IMR-90 (cell line): ENCODE data around the gene TCF7L2. TPM values are rescaled to one million over a fixed set of nuclear protein-coding genes. Genes with fewer than 3 reads are reported as not detected.

Experiments used
- ATAC-seq: fragments of 200-7000 bp; cut with Tn5 transposase; 2 replicates; pipeline ENCODE4 v1.9.1; 2020; ENCODE audit warnings: low read depth, mild to moderate bottlenecking, moderate library complexity
- BruUV-seq: library from RNA; stranded (reverse); fragments of 400-500 nt; replicated peaks from 2 replicates; lab custom pipeline; 2021; lab: Mats Ljungman, UMichigan
- CTCF ChIA-PET: fragments of 300-600 bp; formaldehyde crosslinking; extraction: SDS; loops from one replicate; lab custom pipeline; 2021; ENCODE audit warnings: antibody characterized with exemption; lab: Yijun Ruan, JAX
- POLR2A ChIA-PET: fragments of 300-600 bp; sonication (Branson Sonifier 250); formaldehyde crosslinking; loops from one replicate; lab custom pipeline; 2022; ENCODE audit warnings: antibody characterized with exemption; ENCODE audit not compliant: unreplicated experiment; lab: Charles Lee
- DNase-seq: peaks from one replicate; pipeline ENCODE4 v3.0.0; 2013
- H2AFZ ChIP-seq: replicated peaks from 2 replicates; pipeline ENCODE3; 2013; ENCODE audit warnings: low read length, mild to moderate bottlenecking; ENCODE audit not compliant: poor library complexity
- H2AK5ac ChIP-seq: 2 replicates; pipeline ENCODE4 v1.6.1; 2013; ENCODE audit warnings: low read depth, low read length, inconsistent platforms
- H2AK9ac ChIP-seq: replicated peaks from 2 replicates; pipeline ENCODE3; 2013; ENCODE audit warnings: mild to moderate bottlenecking, low read depth, low read length, moderate library complexity; ENCODE audit not compliant: poor library complexity
- H2BK120ac ChIP-seq: 2 replicates; pipeline ENCODE4 v1.6.1; 2013; ENCODE audit warnings: low read depth, low read length, inconsistent platforms
- H2BK15ac ChIP-seq: 3 replicates; pipeline ENCODE4 v1.6.1; 2013; ENCODE audit warnings: low read depth, low read length, inconsistent platforms
- H2BK20ac ChIP-seq: 2 replicates; pipeline ENCODE4 v1.6.1; 2013; ENCODE audit warnings: low read depth, mild to moderate bottlenecking, inconsistent platforms, low read length, moderate library complexity
- H2BK5ac ChIP-seq: 2 replicates; pipeline ENCODE4 v1.6.1; 2013; ENCODE audit warnings: mild to moderate bottlenecking, low read depth, low read length, inconsistent platforms; ENCODE audit not compliant: poor library complexity, severe bottlenecking
- H3K14ac ChIP-seq: replicated peaks from 2 replicates; pipeline ENCODE4 v1.6.1; 2013; ENCODE audit warnings: low read depth, low read length, inconsistent platforms
- H3K18ac ChIP-seq: 2 replicates; pipeline ENCODE4 v1.6.1; 2013; ENCODE audit warnings: low read depth, low read length, control low read depth
- H3K23ac ChIP-seq: 2 replicates; pipeline ENCODE4 v1.6.1; 2013; ENCODE audit warnings: low read depth, low read length, inconsistent platforms
- H3K27ac ChIP-seq: 2 replicates; pipeline ENCODE4 v1.5.1; 2013; ENCODE audit warnings: mild to moderate bottlenecking, control low read depth, low read length; ENCODE audit not compliant: insufficient read depth
- H3K27me3 ChIP-seq: 2 replicates; pipeline ENCODE4 v1.6.1; 2013; ENCODE audit warnings: low read length; ENCODE audit not compliant: control insufficient read depth, insufficient read depth
- H3K36me3 ChIP-seq: 2 replicates; pipeline ENCODE4 v1.6.1; 2013; ENCODE audit warnings: low read length, mixed read lengths; ENCODE audit not compliant: control insufficient read depth, insufficient read depth
- H3K4ac ChIP-seq: 2 replicates; pipeline ENCODE4 v1.6.1; 2013; ENCODE audit warnings: low read depth, low read length, inconsistent platforms
- H3K4me1 ChIP-seq: 2 replicates; pipeline ENCODE4 v1.6.1; 2013; ENCODE audit warnings: low read length, mixed read lengths; ENCODE audit not compliant: control insufficient read depth, insufficient read depth
- H3K4me2 ChIP-seq: 2 replicates; pipeline ENCODE4 v1.6.1; 2013; ENCODE audit warnings: low read depth, mild to moderate bottlenecking, control low read depth, low read length, moderate library complexity
- H3K4me3 ChIP-seq: 2 replicates; pipeline ENCODE4 v1.5.1; 2013; ENCODE audit warnings: low read depth, mild to moderate bottlenecking, control low read depth, low read length, moderate library complexity; ENCODE audit not compliant: insufficient read depth
- H3K56ac ChIP-seq: 2 replicates; pipeline ENCODE4 v1.6.1; 2013; ENCODE audit warnings: low read length, inconsistent platforms; ENCODE audit not compliant: insufficient read depth; ENCODE audit errors: extremely low read depth
- H3K79me1 ChIP-seq, 2 experiments: 2 replicates each; pipeline ENCODE4 v1.6.1; 2013; ENCODE audit warnings: low read length in 2 of 2, inconsistent platforms in 1 of 2, low read depth in 1 of 2
- H3K9ac ChIP-seq: 2 replicates; pipeline ENCODE4 v1.6.1; 2013; ENCODE audit warnings: low read depth, low read length, control low read depth
- H3K9me1 ChIP-seq: 2 replicates; pipeline ENCODE4 v1.6.1; 2013; ENCODE audit warnings: low read length, inconsistent platforms; ENCODE audit not compliant: insufficient read depth
- H3K9me3 ChIP-seq: 2 replicates; pipeline ENCODE4 v1.6.1; 2013; ENCODE audit warnings: low read length; ENCODE audit not compliant: control insufficient read depth, insufficient read depth
- H4K20me1 ChIP-seq: 2 replicates; pipeline ENCODE4 v1.6.1; 2013; ENCODE audit warnings: low read length, inconsistent platforms; ENCODE audit not compliant: insufficient read depth
- H4K5ac ChIP-seq: 2 replicates; pipeline ENCODE4 v1.6.1; 2013; ENCODE audit warnings: mild to moderate bottlenecking, low read depth, low read length, control low read depth
- H4K8ac ChIP-seq, 2 experiments: 2 replicates each; pipeline ENCODE4 v1.6.1; 2013; ENCODE audit warnings: low read depth in 2 of 2, low read length in 2 of 2, control low read depth in 1 of 2, inconsistent platforms in 1 of 2
- H4K91ac ChIP-seq: 2 replicates; pipeline ENCODE4 v1.6.1; 2013; ENCODE audit warnings: low read depth, low read length, inconsistent platforms; ENCODE audit not compliant: insufficient read depth
- BHLHE40 ChIP-seq: fragments of 150-350 bp; IDR thresholded peaks from 2 replicates; pipeline ENCODE4 v1.6.1; 2016; ENCODE audit warnings: mild to moderate bottlenecking, low read depth, low read length
- CTCF ChIP-seq: conservative IDR thresholded peaks from 2 replicates; pipeline ENCODE4 v1.5.1; 2012; ENCODE audit warnings: mild to moderate bottlenecking, low read depth, low read length, improper control_type of control experiment
- FOS ChIP-seq: fragments of 150-350 bp; IDR thresholded peaks from 2 replicates; pipeline ENCODE4 v1.6.1; 2016; ENCODE audit warnings: low read depth, low read length
- MAZ ChIP-seq: IDR thresholded peaks from 2 replicates; pipeline ENCODE4 v1.6.1; 2012; ENCODE audit warnings: low read depth, mild to moderate bottlenecking, low read length, improper control_type of control experiment, moderate library complexity, borderline replicate concordance
- POLR2A ChIP-seq: IDR thresholded peaks from 2 replicates; pipeline ENCODE4 v1.6.1; 2012; ENCODE audit warnings: mild to moderate bottlenecking, low read depth, low read length
- SMC3 ChIP-seq: fragments of 150-350 bp; IDR thresholded peaks from 2 replicates; pipeline ENCODE4 v1.6.1; 2016; ENCODE audit warnings: low read depth, mild to moderate bottlenecking, antibody characterized with exemption, low read length, moderate library complexity
- USF2 ChIP-seq: fragments of 150-350 bp; IDR thresholded peaks from 2 replicates; pipeline ENCODE4 v1.6.1; 2017; ENCODE audit warnings: mild to moderate bottlenecking, antibody characterized with exemption, low read length, low read depth
- WGBS, 2 experiments: methylation state at CpG; one replicate each; pipeline versions ENCODE4 v1.1.5 to v1.1.7; 2013; ENCODE audit warnings: missing lambda C conversion rate in 2 of 2; ENCODE audit not compliant: insufficient read length in 1 of 2; ENCODE audit errors: extremely low coverage in 2 of 2; 5-methylcytosine and 5-hydroxymethylcytosine counted together
- dilution Hi-C: fragments of 300-500 bp; cut with HindIII; formaldehyde crosslinking; loops from one replicate; pipeline ENCODE4 v1.14.3; 2018; ENCODE audit warnings: low sequenced_read_pairs; ENCODE audit not compliant: unreplicated experiment
- in situ Hi-C: fragments of 300-500 bp; cut with MboI; formaldehyde crosslinking; loops from 3 replicates; pipeline ENCODE4 v1.14.3; 2019; ENCODE audit warnings: low sequenced_read_pairs, inconsistent platforms, mixed read lengths
- intact Hi-C: fragments of 100-400 bp; cut with micrococcal nuclease; formaldehyde crosslinking; loops from 2 replicates; pipeline ENCODE4 v1.10.0; 2022
- polyA plus RNA-seq, 3 experiments: library from polyadenylated mRNA; depleted of rRNA; stranded (reverse); fragments of >200 nt; gene quantifications; 2 replicates each; pipeline ENCODE4 v1.2.3, GENCODE V29; 2012; ENCODE audit warnings: low replicate concordance in 1 of 3
- total RNA-seq: library from RNA; depleted of rRNA; stranded (reverse); fragments of >200 nt; gene quantifications from 2 replicates; pipeline ENCODE4 v1.2.3, GENCODE V29; 2012
- TF ChIP-seq, protein P1 (sequence below): fragments of 150-350 bp; IDR thresholded peaks from 2 replicates; pipeline ENCODE4 v1.6.1; 2016; ENCODE audit warnings: low read depth, mild to moderate bottlenecking, low read length, moderate library complexity, borderline replicate concordance

Gene TCF7L2
- total and polyA plus RNA-seq, 2 of the 4 experiments (the other 2 are of a cell fraction), result 1.3 to 12.2 TPM

- H3K18ac ChIP-seq, result no peak overlapping the region
- H3K14ac ChIP-seq, result no peak overlapping the region
- no peaks in the 10 kb centered on the region for H3K27me3 ChIP-seq
- dilution Hi-C loops, result no loop called here
- H3K4ac ChIP-seq, result no peak overlapping the region
- no TSS peak for BruUV-seq
- no peak overlapping the region; the same call in 1 of the 2 replicates for H3K23ac ChIP-seq
- H2AFZ ChIP-seq, result no peak overlapping the region
- ChIA-PET POLR2A (no interaction called here), CTCF (no interaction called here)
- no peak overlapping the region for H3K4me2 ChIP-seq
- H2BK20ac ChIP-seq, result no peak overlapping the region
- no peak overlapping the region for H3K4me3 ChIP-seq
- no peak overlapping the region for H2BK120ac ChIP-seq
- peaks cover 79% of the 10 kb centered on the region for H4K20me1 ChIP-seq
- no peak overlapping the region for H2AK9ac ChIP-seq
- no peak overlapping the region for H3K56ac ChIP-seq
- no peak overlapping the region for H3K27ac ChIP-seq
- no peak overlapping the region for H4K91ac ChIP-seq
- H4K5ac ChIP-seq, result no peak overlapping the region
- H2BK5ac ChIP-seq, result no peak overlapping the region
- in situ Hi-C loops, result no loop called here
- peaks cover 12% of the 10 kb centered on the region; the same call in 1 of the 2 replicates for H3K9me1 ChIP-seq
- no peak for DNase-seq
- H4K8ac ChIP-seq, result no peak overlapping the region
- H3K9me3 ChIP-seq, result no peaks in the 10 kb centered on the region
- H3K9ac ChIP-seq, result no peak overlapping the region
- intact Hi-C loops, result no loop called here
- peaks cover 1% of the 10 kb centered on the region; the same call in 1 of the 2 replicates for H3K36me3 ChIP-seq
- H2AK5ac ChIP-seq, result no peak overlapping the region
- WGBS, 2 experiments, result no CpG with 5 or more reads among the region's 3 CpGs
- TF ChIP-seq CTCF, result no peak
- TF ChIP-seq, protein P1, sequence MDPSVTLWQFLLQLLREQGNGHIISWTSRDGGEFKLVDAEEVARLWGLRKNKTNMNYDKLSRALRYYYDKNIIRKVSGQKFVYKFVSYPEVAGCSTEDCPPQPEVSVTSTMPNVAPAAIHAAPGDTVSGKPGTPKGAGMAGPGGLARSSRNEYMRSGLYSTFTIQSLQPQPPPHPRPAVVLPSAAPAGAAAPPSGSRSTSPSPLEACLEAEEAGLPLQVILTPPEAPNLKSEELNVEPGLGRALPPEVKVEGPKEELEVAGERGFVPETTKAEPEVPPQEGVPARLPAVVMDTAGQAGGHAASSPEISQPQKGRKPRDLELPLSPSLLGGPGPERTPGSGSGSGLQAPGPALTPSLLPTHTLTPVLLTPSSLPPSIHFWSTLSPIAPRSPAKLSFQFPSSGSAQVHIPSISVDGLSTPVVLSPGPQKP, result no peak
- no peak for TF ChIP-seq USF2
- TF ChIP-seq SMC3, result no peak
- no peak for TF ChIP-seq MAZ
- no peak for TF ChIP-seq BHLHE40
- TF ChIP-seq POLR2A, result no peak
- no peak for TF ChIP-seq FOS
- H3K79me1 ChIP-seq, result peaks cover 42 to 82% of the 10 kb centered on the region in 2 experiments
- no peak overlapping the region for H2BK15ac ChIP-seq
- H3K4me1 ChIP-seq, result peaks cover 12% of the 10 kb centered on the region
- no peak for ATAC-seq
These were observed 68.0 kb downstream of the TCF7L2 start for GRCh38 chr10:113018034-113018433.
